ENCODE data around the gene NCOA6.
"Not testable (repeated sequence)": the region's sequence is repeated elsewhere in the genome, so short reads cannot be mapped to it uniquely, and the experiment has no call there.

The NCOA6 gene

DNA sequence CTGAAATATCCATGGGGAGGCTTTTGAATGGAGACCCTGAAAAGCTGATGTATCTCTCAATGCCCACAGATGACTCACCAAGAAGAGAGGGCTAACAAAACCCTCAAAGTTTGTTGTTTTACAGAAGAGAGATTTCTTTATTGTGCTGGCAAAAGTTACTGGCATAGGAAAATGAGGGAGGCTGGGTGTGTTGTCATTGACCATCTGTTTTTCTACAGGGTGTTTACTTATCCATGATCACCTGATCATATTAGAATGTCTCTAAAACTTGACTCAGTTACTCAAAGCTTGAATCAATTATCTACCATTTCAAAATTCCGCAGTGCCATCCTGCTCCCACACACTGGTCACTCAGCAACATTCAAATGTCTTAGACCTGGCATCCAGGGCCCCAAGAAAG lies 9.8 kb downstream of the NCOA6 start:
- no peak for TF ChIP-seq ZNF274 (IDR thresholded peaks at IDR 0.05; ENCODE audit: low read depth, low read length)

GRCh38 chr20:34808583-34808982 lies 16.9 kb downstream of the NCOA6 start:
- H3K4me3 ChIP-seq (ENCODE audit: low read length) = no peak overlapping the region
- TF ChIP-seq ZNF274 (IDR thresholded peaks at IDR 0.05; ENCODE audit: low read depth, low read length) = no peak

More for the DNA sequence above, 9.8 kb downstream of the NCOA6 start:
- no peak overlapping the region for H3K4me3 ChIP-seq (ENCODE audit: low read length)

- H3K4me3 ChIP-seq (ENCODE audit: low read length) = not testable (repeated sequence)
Measured at GRCh38 chr20:34807944-34808465, 17.4 kb downstream of the NCOA6 start.

DNA sequence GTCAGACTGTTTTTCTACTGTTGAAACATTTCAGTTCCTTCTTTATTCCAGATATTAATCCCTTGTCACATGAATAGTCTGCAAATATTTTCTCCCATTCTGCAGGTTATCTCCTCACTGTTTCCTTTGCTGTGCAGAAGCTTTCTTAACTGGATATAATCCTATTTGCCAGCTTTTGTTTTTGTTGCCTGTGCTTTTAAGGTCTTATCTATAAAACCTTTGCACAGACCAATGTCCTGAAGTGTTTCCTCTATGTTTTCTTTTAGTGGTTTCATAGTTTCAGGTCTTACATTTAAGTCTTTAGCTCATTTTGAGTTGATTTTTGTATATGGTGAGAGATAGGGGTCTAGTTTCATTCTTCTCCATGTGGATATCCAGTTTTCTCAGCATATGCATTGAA lies 19.2 kb downstream of the NCOA6 start:
- H3K4me3 ChIP-seq (ENCODE audit: low read length) = no peak overlapping the region
- TF ChIP-seq ZNF274 (IDR thresholded peaks at IDR 0.05; ENCODE audit: low read depth, low read length) = no peak

GRCh38 chr20:34798871-34799270 lies 26.6 kb downstream of the NCOA6 start:
- no peak for TF ChIP-seq ZNF274 (IDR thresholded peaks at IDR 0.05; ENCODE audit: low read depth, low read length)
- no peak overlapping the region for H3K4me3 ChIP-seq (ENCODE audit: low read length)

- no peak overlapping the region for H3K4me3 ChIP-seq (ENCODE audit: low read length)
- no peak for TF ChIP-seq ZNF274 (IDR thresholded peaks at IDR 0.05; ENCODE audit: low read depth, low read length)
Measured at GRCh38 chr20:34798328-34798727, 27.1 kb downstream of the NCOA6 start.

- TF ChIP-seq ZNF274 (IDR thresholded peaks at IDR 0.05; ENCODE audit: low read depth, low read length) = no peak
Measured at GRCh38 chr20:34797012-34797995, 28.1 kb downstream of the NCOA6 start.

GRCh38 chr20:34794006-34794585 lies 31.4 kb downstream of the NCOA6 start:
- TF ChIP-seq ZNF274 (IDR thresholded peaks at IDR 0.05; ENCODE audit: low read depth, low read length) = no peak
- no peak overlapping the region for H3K4me3 ChIP-seq (ENCODE audit: low read length)

More at GRCh38 chr20:34797012-34797995, 28.1 kb downstream of the NCOA6 start:
- H3K4me3 ChIP-seq (ENCODE audit: low read length) = no peak overlapping the region

GRCh38 chr20:34792687-34793363 lies 32.6 kb downstream of the NCOA6 start:
- TF ChIP-seq ZNF274 (IDR thresholded peaks at IDR 0.05; ENCODE audit: low read depth, low read length) = no peak
- H3K4me3 ChIP-seq (ENCODE audit: low read length) = no peak overlapping the region

DNA sequence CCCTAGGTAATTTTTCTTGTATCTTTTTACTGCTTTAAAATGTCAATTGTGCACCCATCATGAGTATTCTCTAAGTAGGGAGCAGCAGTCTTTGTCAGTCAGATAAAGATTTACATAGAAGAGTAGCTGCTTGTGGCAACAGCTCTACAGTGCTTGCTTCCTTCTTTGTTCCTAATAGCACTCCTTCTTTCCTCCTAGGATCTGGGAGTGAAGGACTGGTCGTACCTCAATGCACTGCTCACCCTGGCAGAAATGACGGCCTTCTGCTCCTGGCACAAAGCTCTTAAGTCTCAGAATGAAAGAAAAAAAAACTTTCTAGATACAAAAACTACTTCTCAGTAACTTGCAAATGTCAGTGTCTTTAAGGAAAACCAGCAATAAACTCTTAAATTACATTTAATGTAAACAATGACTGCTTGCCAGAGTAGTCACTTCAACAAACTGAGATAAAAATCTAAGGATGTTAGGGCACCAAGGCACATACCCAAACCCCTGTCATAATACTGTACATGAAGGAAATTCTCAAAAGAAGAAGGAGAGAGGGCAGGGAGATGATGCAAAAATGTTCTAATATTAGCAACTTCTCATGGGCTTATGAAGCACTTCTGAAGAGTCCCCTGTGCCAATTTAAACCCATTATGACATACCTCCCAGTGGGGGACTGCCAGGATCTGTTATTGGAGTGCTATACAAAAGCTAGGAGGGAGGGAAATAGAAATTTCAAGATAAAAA lies 34.0 kb downstream of the NCOA6 start:
- H3K4me3 ChIP-seq (ENCODE audit: low read length) = no peak overlapping the region
- no peak for TF ChIP-seq ZNF274 (IDR thresholded peaks at IDR 0.05; ENCODE audit: low read depth, low read length)

- H3K4me3 ChIP-seq (ENCODE audit: low read length) = no peak overlapping the region
- TF ChIP-seq ZNF274 (IDR thresholded peaks at IDR 0.05; ENCODE audit: low read depth, low read length) = no peak
Measured at GRCh38 chr20:34781220-34781619, 44.2 kb downstream of the NCOA6 start.

DNA sequence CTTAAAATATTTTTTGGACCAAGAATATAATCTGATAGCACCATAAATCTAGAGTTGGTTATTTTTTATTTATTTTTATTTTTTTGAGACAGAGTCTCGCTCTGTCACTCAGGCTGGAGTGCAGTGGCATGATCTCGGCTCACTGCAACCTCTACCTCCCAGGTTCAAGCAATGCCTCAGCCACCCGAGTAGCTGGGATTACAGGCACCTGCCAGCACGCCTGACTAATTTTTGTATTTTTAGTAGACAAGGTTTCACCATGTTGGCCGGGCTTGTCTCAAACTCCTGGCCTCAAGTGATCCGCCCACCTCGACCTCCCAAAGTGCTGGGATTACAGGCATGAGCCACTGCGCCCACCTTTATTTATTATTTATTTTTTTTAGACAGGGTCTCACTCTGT lies 45.2 kb downstream of the NCOA6 start:
- H3K4me3 ChIP-seq (ENCODE audit: low read length) = not testable (repeated sequence)

DNA sequence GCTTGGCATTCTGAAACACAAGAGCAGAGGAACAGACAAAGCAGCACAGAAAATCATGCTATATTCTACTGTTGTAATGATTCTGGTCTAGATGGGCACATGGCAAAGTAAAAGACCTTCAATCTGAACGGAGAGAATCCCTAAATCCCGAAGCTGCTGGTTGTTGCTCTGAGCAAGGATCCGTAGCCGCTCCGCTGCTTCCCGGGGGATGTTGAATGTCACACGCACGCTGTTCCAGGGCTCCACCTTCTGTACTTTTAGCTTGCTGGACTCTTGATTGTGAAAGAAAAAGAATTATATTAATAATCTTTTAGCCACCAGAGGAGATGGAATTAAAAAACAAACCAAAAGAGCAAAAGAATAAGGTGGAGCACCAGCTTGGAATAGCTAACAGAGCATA lies 49.3 kb downstream of the NCOA6 start:
- TF ChIP-seq ZNF274 (IDR thresholded peaks at IDR 0.05; ENCODE audit: low read depth, low read length) = no peak
- H3K4me3 ChIP-seq (ENCODE audit: low read length) = no peak overlapping the region

- H3K4me3 ChIP-seq (ENCODE audit: low read length) = no peak overlapping the region
- no peak for TF ChIP-seq ZNF274 (IDR thresholded peaks at IDR 0.05; ENCODE audit: low read depth, low read length)
Measured at GRCh38 chr20:34774886-34775285, 50.6 kb downstream of the NCOA6 start.
